ENCODE data around the gene SUSD3. TPM values are rescaled to one million over a fixed set of nuclear protein-coding genes. Genes with fewer than 3 reads are reported as not detected.

The SUSD3 gene
- total and polyA plus RNA-seq, 2 donors (not counting 3 experiments of a cell fraction or from before 2014, with no cell fraction given): not detected

DNA sequence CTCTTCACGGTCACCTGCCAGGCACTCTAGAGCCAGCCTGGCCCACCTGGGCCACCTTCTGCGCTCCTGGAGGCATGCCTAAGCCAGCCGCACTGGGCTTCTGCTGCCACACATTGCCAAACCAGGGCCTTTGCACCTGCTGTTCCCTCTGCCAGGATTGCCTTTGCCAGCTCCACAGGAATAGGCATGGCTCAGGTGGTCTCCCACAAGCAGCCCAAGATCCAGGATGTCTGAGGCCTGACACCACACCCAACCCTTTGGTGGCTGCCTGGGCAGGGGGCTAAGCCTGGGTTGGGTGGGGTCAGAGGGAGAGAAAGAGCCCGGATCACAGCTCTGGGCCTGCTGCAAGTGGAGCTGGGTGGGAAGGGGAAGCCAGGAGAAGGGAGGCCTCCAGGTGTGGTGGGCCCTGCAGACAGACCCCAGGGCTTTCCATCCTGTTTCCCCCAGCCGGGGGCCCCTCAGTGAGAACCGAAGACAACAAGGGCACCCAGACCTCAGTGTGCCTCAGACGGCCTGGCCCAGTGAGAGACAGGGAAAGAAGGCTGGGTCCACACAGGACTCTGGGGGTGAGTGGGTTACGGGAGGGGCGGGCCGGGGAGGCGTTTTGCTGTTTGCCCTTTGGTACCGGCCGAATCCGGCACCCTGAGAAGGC is 672 bp upstream of the SUSD3 start:
- H3K79me2 ChIP-seq (ENCODE audit: control insufficient read depth, insufficient read depth, low read length): no peaks in the 10 kb centered on the region
- no peak for FAIRE-seq
- TF ChIP-seq POLR2A (IDR thresholded peaks at IDR 0.05; ENCODE audit: low read depth, low read length): no peak
- no peak for TF ChIP-seq JUN (IDR thresholded peaks at IDR 0.05; ENCODE audit: borderline replicate concordance, insufficient read depth, insufficient read length, low read depth)
- TF ChIP-seq FOS (IDR thresholded peaks at IDR 0.05; ENCODE audit: borderline replicate concordance, insufficient read depth, low read length): no peak
- TF ChIP-seq, protein P1, sequence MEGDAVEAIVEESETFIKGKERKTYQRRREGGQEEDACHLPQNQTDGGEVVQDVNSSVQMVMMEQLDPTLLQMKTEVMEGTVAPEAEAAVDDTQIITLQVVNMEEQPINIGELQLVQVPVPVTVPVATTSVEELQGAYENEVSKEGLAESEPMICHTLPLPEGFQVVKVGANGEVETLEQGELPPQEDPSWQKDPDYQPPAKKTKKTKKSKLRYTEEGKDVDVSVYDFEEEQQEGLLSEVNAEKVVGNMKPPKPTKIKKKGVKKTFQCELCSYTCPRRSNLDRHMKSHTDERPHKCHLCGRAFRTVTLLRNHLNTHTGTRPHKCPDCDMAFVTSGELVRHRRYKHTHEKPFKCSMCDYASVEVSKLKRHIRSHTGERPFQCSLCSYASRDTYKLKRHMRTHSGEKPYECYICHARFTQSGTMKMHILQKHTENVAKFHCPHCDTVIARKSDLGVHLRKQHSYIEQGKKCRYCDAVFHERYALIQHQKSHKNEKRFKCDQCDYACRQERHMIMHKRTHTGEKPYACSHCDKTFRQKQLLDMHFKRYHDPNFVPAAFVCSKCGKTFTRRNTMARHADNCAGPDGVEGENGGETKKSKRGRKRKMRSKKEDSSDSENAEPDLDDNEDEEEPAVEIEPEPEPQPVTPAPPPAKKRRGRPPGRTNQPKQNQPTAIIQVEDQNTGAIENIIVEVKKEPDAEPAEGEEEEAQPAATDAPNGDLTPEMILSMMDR (IDR thresholded peaks at IDR 0.05; ENCODE audit: extremely low read depth in 1 of 2, insufficient read depth in 1 of 2, low read depth in 1 of 2, low read length in 2 of 2): no peak
- TF ChIP-seq POLR2AphosphoS5 (IDR thresholded peaks at IDR 0.05; ENCODE audit: insufficient read depth, low read depth, low read length): no peak
- no peak overlapping the region for H3K4me3 ChIP-seq (replicated peaks in 1 of 3; ENCODE audit: insufficient read depth in 1 of 3, low read depth in 1 of 3, low read length in 3 of 3)
- no peaks in the 10 kb centered on the region for H3K4me1 ChIP-seq (ENCODE audit: control insufficient read depth, extremely low read depth, insufficient read depth, low read length)
- no peaks in the 10 kb centered on the region for H3K9me3 ChIP-seq (replicated peaks; ENCODE audit: control insufficient read depth, insufficient read depth, low read length)
- ChIA-PET POLR2A (no interaction called here), CTCF (interaction anchor here (1.5 kb wide), 1 partner anchor 54 kb away, joined by 3 read pairs; no protein-coding TSS in a partner anchor)
- H3K4me2 ChIP-seq (ENCODE audit: insufficient read depth, low read length): no peak overlapping the region
- H4K20me1 ChIP-seq (replicated peaks; ENCODE audit: control insufficient read depth, extremely low read depth, insufficient read depth, low read length): no peaks in the 10 kb centered on the region
- H3K9me1 ChIP-seq (replicated peaks; ENCODE audit: control insufficient read depth, extremely low read depth, insufficient read depth, low read length): no peaks in the 10 kb centered on the region
- H3K27me3 ChIP-seq (ENCODE audit: control insufficient read depth in 2 of 2, insufficient read depth in 2 of 2, low read length in 2 of 2): peaks cover 0 to 2% of the 10 kb centered on the region in 2 experiments
- no peaks in the 10 kb centered on the region for H3K36me3 ChIP-seq (ENCODE audit: control insufficient read depth in 2 of 2, extremely low read depth in 1 of 2, insufficient read depth in 2 of 2, low read length in 2 of 2)
- no TSS peak for BruUV-seq (replicated peaks)
- no peak overlapping the region for H3K27ac ChIP-seq (ENCODE audit: insufficient read depth, low read depth, low read length)
- no peak overlapping the region for H2AFZ ChIP-seq (ENCODE audit: low read depth, low read length)
- H3K9ac ChIP-seq (replicated peaks; ENCODE audit: extremely low read depth, insufficient read depth, low read length): no peak overlapping the region
- dilution Hi-C loops (cut with MboI; ENCODE audit: extremely low pct_ligation_motif_present, low sequenced_read_pairs) (no loop called here), intact Hi-C loops (cut with micrococcal nuclease) (loop anchor here (5.0 kb wide), 1 partner anchor 34 kb away; no protein-coding TSS in a partner anchor)
- no peak for DNase-seq (ENCODE audit: low read depth, low spot score)

All from endothelial cell of umbilical vein (primary cell).